Occipital lobe (tissue), 2 donors: ENCODE measurements around the gene ABCB8. TPM values are rescaled to one million over a fixed set of nuclear protein-coding genes. Genes with fewer than 3 reads are reported as not detected.
A peak's percentile ranks its signal among the peaks of the same experiment; 100 is the strongest.

Experiments
- DNase-seq: peaks from one replicate; lab custom pipeline; 2025; lab: John Stamatoyannopoulos, UW
- total RNA-seq: library from RNA; depleted of rRNA; stranded (reverse); fragments of >200 nt; gene quantifications from one replicate; pipeline ENCODE4 v1.2.3, GENCODE V29; 2014

Gene ABCB8
- total RNA-seq, 1 donor from 2014 or later: 24.3 TPM

- DNase-seq: no peak
Measured at GRCh38 chr7:151070574-151070960, 42.3 kb downstream of the ABCB8 start.

GRCh38 chr7:151071032-151071866 is 43.0 kb downstream of the ABCB8 start:
- DNase-seq: no peak

GRCh38 chr7:151073990-151074389 is 45.7 kb downstream of the ABCB8 start:
- no peak for DNase-seq

- no peak for DNase-seq
Measured at GRCh38 chr7:151074817-151075661, 46.8 kb downstream of the ABCB8 start.

GRCh38 chr7:151075662-151075971 is 47.4 kb downstream of the ABCB8 start:
- no peak for DNase-seq

GRCh38 chr7:151075978-151076426 is 47.8 kb downstream of the ABCB8 start:
- DNase-seq: no peak

GRCh38 chr7:151076863-151077704 is 48.8 kb downstream of the ABCB8 start:
- no peak for DNase-seq

GRCh38 chr7:151077705-151078232 is 49.5 kb downstream of the ABCB8 start:
- DNase-seq: no peak

- no peak for DNase-seq
Measured at GRCh38 chr7:151078233-151079040, 50.2 kb downstream of the ABCB8 start.

GRCh38 chr7:151079199-151079910 is 51.1 kb downstream of the ABCB8 start:
- no peak for DNase-seq

- no peak for DNase-seq
Measured at GRCh38 chr7:151080067-151080521, 51.8 kb downstream of the ABCB8 start.

- DNase-seq: peak; percentile 90
Measured at GRCh38 chr7:151080522-151081169, 52.4 kb downstream of the ABCB8 start, which contains the start of gene FASTK. Gene FASTK (minus strand): TSS chr7:151080809. CDS start chr7:151080766, 43 bp downstream.

GRCh38 chr7:151081170-151082101 is 53.2 kb downstream of the ABCB8 start:
- no peak for DNase-seq

GRCh38 chr7:151082141-151083070 is 54.2 kb downstream of the ABCB8 start:
- no peak for DNase-seq

- DNase-seq: peak; percentile 74
Measured at GRCh38 chr7:151083071-151083823, 55.0 kb downstream of the ABCB8 start, which contains the start of gene TMUB1. Gene TMUB1 (minus strand): TSS chr7:151083493. CDS start chr7:151082563, 930 bp downstream.

GRCh38 chr7:151083824-151084160 is 55.5 kb downstream of the ABCB8 start:
- DNase-seq: no peak
